GM12872 (cell line): ENCODE data around the gene ATRNL1.
A peak's percentile ranks its signal among the peaks of the same experiment; 100 is the strongest.

ENCODE experiments used
- CTCF ChIP-seq: IDR thresholded peaks from 3 replicates; pipeline ENCODE4 v1.5.1; 2011; ENCODE audit warnings: low read depth, mild to moderate bottlenecking, low read length, moderate library complexity; ENCODE audit not compliant: insufficient read depth

Gene ATRNL1

GRCh38 chr10:115441907-115442545 is 348.9 kb downstream of the ATRNL1 start:
- 0 out of 3 replicates have a peak, but pooled peaks have one; percentile 8 for TF ChIP-seq CTCF

GRCh38 chr10:115456812-115457211 is 363.6 kb downstream of the ATRNL1 start:
- no peak for TF ChIP-seq CTCF

- TF ChIP-seq CTCF = no peak
These were observed 390.1 kb downstream of the ATRNL1 start for GRCh38 chr10:115483294-115483693.

GRCh38 chr10:115491526-115492140 is 398.5 kb downstream of the ATRNL1 start:
- TF ChIP-seq CTCF = no peak

- no peak for TF ChIP-seq CTCF
These were observed 410.4 kb downstream of the ATRNL1 start for GRCh38 chr10:115503546-115503945.

- no peak for TF ChIP-seq CTCF
These were observed 421.7 kb downstream of the ATRNL1 start for GRCh38 chr10:115514895-115515294.

GRCh38 chr10:115525141-115525540 is 432.0 kb downstream of the ATRNL1 start:
- no peak for TF ChIP-seq CTCF
